GM10266 (cell line): ENCODE data around the gene DHRS4L2.
"Not testable (repeated sequence)": the region's sequence is repeated elsewhere in the genome, so short reads cannot be mapped to it uniquely, and the experiment has no call there.

Source experiments
- DNase-seq: peaks from one replicate; pipeline ENCODE4 v3.0.0; 2012; ENCODE audit errors: extremely low spot score
- TF ChIP-seq, protein P1 (sequence below): IDR thresholded peaks from 2 replicates; pipeline ENCODE4 v1.5.1; 2012; ENCODE audit warnings: mild to moderate bottlenecking, low read depth; ENCODE audit not compliant: control insufficient read depth, insufficient read depth; ENCODE audit errors: missing control alignments

Gene DHRS4L2

GRCh38 chr14:24013654-24014514, 25.2 kb downstream of the DHRS4L2 start:
- TF ChIP-seq, protein P1, sequence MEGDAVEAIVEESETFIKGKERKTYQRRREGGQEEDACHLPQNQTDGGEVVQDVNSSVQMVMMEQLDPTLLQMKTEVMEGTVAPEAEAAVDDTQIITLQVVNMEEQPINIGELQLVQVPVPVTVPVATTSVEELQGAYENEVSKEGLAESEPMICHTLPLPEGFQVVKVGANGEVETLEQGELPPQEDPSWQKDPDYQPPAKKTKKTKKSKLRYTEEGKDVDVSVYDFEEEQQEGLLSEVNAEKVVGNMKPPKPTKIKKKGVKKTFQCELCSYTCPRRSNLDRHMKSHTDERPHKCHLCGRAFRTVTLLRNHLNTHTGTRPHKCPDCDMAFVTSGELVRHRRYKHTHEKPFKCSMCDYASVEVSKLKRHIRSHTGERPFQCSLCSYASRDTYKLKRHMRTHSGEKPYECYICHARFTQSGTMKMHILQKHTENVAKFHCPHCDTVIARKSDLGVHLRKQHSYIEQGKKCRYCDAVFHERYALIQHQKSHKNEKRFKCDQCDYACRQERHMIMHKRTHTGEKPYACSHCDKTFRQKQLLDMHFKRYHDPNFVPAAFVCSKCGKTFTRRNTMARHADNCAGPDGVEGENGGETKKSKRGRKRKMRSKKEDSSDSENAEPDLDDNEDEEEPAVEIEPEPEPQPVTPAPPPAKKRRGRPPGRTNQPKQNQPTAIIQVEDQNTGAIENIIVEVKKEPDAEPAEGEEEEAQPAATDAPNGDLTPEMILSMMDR: peak; percentile 86

GRCh38 chr14:24015745-24016144, 27.0 kb downstream of the DHRS4L2 start:
- not testable (repeated sequence) for DNase-seq

More at GRCh38 chr14:24013654-24014514, 25.2 kb downstream of the DHRS4L2 start:
- peak; percentile 69 for DNase-seq

- DNase-seq: not testable (repeated sequence)
These were observed 30.2 kb downstream of the DHRS4L2 start for GRCh38 chr14:24018978-24019377.

GRCh38 chr14:24019944-24020343, 31.2 kb downstream of the DHRS4L2 start:
- not testable (repeated sequence) for DNase-seq

GRCh38 chr14:24020520-24020919, 31.8 kb downstream of the DHRS4L2 start:
- not testable (repeated sequence) for DNase-seq

GRCh38 chr14:24024939-24025418, 36.2 kb downstream of the DHRS4L2 start:
- DNase-seq: not testable (repeated sequence)

DNA sequence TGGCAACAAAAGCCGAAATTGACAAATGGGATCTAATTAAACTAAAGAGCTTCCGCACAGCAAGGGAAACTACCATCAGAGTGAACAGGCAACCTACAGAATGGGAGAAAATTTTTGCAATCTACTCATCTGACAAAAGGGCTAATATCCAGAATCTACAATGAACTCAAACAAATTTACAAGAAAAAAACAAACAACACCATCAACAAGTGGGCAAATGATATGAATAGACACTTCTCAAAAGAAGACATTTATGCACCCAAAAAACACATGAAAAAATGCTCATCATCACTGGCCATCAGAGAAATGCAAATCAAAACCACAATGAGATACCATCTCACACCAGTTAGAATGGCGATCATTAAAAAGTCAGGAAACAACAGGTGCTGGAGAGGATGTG, 41.0 kb downstream of the DHRS4L2 start:
- not testable (repeated sequence) for DNase-seq

DNA sequence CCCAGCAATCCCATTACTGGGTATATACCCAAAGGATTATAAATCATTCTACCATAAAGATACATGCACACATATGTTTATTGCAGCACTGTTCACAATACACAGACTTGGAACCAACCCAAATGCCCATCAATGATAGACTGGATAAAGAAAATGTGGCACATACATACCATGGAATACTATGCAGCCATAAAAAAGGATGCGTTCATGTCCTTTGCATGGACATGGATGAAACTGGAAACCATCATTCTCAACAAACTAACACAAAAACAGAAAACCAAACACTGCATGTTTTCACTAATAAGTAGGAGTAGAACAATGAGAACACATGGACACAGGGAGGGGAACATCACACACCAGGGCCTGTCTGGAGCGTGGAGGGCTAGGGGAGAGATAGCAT, 42.6 kb downstream of the DHRS4L2 start:
- not testable (repeated sequence) for DNase-seq

DNA sequence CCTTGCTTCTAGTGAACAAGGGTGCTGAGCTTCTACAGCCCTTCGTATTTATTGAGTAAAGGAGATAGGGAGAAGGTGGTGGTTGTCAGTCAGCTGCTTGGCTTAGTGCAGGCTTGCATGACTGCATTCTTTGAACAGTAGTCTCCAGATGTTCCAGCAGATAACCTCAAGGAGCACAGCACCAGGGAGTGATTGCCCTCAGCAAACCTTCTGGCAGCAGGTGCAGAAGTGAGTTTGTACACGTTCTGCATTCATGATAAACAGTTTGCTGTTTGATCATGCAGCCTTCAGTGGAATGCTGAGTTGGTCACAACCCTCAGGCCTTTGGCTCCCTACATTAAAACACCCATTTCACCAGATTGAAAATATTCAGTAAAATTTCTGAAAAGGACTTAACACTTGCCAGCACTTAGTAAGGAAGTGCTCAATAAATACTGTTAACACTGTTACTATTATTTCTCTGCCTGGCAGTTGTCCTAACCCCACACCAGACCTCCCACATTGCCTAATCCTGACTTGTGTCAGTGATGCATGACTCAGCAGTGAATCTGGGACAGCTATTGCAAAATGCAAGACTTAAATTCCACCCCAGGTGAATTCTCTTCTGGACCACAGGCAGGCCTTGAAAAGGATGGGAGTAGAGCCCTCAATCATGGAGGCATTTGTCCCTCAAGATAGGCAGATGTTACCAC, 44.1 kb downstream of the DHRS4L2 start:
- no peak for DNase-seq
- TF ChIP-seq, protein P1: no peak

DNA sequence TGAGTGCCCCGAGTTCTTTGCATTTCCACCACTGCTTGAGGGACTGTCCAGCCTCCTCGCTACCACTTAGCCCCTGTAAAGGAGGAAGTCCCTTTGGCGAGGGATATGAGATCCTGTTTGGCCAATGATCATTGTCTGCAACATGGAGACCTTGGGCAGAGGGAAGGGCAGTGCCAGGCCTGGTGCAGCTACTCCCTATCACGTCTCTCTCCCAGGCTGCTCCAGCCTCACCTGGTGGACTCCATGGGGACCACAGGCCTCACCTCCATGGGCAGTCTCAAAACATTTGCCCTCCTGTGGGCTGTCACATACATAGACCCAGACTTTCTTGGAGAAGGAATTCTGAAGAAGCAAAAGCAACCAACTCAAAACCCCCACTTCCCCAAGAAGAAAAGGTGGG, 47.0 kb downstream of the DHRS4L2 start:
- not testable (repeated sequence) for DNase-seq

DNA sequence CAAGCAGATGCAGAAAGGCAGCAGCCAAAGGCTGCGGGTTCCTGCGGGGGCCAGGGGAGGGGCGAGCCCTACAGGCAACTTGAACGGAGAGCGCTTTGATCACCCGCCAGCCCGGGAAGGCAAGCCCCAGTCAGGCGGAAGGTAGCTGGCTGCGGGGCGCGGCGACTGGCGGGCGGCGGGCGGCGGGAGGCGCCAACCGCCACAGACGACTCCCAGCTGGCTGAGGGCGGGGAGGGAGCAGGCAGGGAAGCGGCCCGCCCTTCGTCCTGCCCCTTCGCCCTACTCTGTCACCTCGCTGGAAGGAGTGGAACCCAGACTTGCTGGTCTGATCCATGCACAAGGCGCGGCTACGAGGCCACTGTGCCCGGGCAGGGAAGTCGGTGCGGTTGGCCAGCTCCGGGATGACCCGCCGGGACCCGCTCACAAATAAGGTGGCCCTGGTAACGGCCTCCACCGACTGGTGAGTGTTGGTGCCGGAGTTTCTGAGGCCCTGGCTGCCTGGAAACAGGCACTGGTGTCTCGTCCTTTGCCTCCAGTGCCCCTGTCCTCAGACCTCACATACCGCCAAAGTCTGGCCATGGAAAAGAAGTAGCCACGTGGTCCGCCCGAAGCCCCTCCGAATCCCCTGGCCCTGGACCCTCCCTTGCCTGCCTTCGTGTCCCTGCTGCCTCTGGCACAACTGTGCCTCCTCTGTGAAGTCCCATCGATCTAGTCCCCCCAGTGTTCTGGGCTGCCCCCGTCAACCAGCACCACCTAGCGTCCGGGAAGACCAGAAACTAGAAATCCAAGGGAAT, 47.6 kb downstream of the DHRS4L2 start:
- TF ChIP-seq, protein P1: peak; percentile 78
- peak; percentile 80 for DNase-seq

DNA sequence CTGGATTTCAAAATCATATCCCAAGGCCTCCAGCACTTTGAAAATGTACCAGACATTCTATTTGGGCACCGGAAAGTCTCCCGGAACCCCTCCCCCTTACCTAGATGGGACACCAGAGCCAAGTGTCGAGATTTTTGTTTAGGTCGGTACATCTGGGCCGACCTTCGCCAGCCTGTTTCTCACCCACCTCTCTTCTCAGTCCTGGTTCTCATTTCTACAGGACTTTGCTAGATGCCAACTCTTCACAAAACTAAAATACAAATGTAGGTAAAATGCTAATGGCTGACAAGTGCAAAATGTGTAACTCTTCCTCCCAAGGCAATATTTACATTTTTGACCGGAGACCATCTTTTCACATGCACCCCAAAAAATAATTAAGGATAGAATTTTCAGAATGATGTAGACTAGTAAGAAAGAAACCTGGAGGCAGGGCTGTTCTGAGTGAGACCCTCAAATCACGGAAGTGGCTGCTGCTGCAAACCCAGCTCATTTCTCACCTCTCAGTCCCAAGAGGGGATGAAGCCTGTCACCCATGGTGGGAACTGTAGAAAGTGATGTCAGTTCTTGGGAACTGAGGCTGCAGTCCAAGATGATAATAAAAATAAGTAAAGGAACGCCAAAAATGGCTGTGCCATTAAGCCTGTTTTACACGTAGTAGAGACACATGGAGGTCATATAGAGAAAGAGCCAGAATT, 48.4 kb downstream of the DHRS4L2 start:
- DNase-seq: not testable (repeated sequence)
